Mucosa of gallbladder (tissue), 1 donor: Measurements from ENCODE around the gene RXRA. TPM values are rescaled to one million over a fixed set of nuclear protein-coding genes. Genes with fewer than 3 reads are reported as not detected.

Experiments used
- total RNA-seq: library from RNA; stranded (reverse); gene quantifications from one replicate; pipeline ENCODE4 v1.2.1, GENCODE V29; 2021
- donor health status: DM: no; HTN: no; CAD: no.

RXRA gene
- total RNA-seq, 1 donor from 2014 or later, result 106 TPM

Other genes starting within 250 kb of the RXRA start
- 27.5 TPM for gene WDR5, start 190.4 kb upstream of the RXRA start, total RNA-seq
- gene RNU6ATAC, start 161.9 kb upstream of the RXRA start, total RNA-seq, result 37.1 TPM